SK-MEL-5 (cell line): ENCODE results near the gene PCDHGB2. TPM values are rescaled to one million over a fixed set of nuclear protein-coding genes. Genes with fewer than 3 reads are reported as not detected.
A peak's percentile ranks its signal among the peaks of the same experiment; 100 is the strongest.
"Not testable (repeated sequence)": the region's sequence is repeated elsewhere in the genome, so short reads cannot be mapped to it uniquely, and the experiment has no call there.

Experiments used
- DNase-seq: peaks from one replicate; pipeline ENCODE4 v3.0.0-alpha.2; 2016; ENCODE audit warnings: low read depth, low spot score
- in situ Hi-C: cut with HindIII; loops from 2 replicates; pipeline ENCODE4 v1.10.0; 2016; ENCODE audit warnings: low sequenced_read_pairs, high pct_unique_total_duplicates, low pct_unique_long_range_greater_than_20kb
- polyA plus RNA-seq, 2 experiments: library from polyadenylated mRNA; depleted of rRNA; stranded (reverse); fragments of >200 nt; gene quantifications; 2 replicates each; pipeline ENCODE4 v1.2.3, GENCODE V29; 2015
- total RNA-seq: library from RNA; depleted of rRNA; stranded (reverse); fragments of >200 nt; shearing (Covaris generic); gene quantifications from 2 replicates; pipeline ENCODE4 v1.2.3, GENCODE V29; 2014; rRNA removed

The PCDHGB2 gene
- 1.5 and 1.7 TPM in 2 replicates for total RNA-seq
- 2.1 and 2.3 TPM in 2 replicates for polyA plus RNA-seq (2015; cell fraction: cytosol; rRNA removed)
- 0.94 and 1.7 TPM in 2 replicates for polyA plus RNA-seq (2015; cell fraction: nucleus; rRNA removed)

- in situ Hi-C loops: no loop called here
- peak; percentile 51 for DNase-seq
These were observed at the start of gene PCDHGB2 for GRCh38 chr5:141359790-141360426. PCDHGB2 (plus strand) TSS chr5:141359994; CDS start chr5:141360136, 142 bp downstream.

- in situ Hi-C loops: no loop called here
- no peak for DNase-seq
These were observed 46.1 kb upstream of the PCDHGB2 start for GRCh38 chr5:141313711-141314110.

GRCh38 chr5:141316963-141317362 is 42.8 kb upstream of the PCDHGB2 start:
- in situ Hi-C loops, DNase-seq: not testable (repeated sequence)

- DNase-seq: no peak
- in situ Hi-C loops: no loop called here
These were observed 40.6 kb upstream of the PCDHGB2 start for GRCh38 chr5:141319202-141319601.

- in situ Hi-C loops: no loop called here
- DNase-seq: no peak
These were observed 40.1 kb upstream of the PCDHGB2 start for GRCh38 chr5:141319699-141320098.

GRCh38 chr5:141320225-141321169 is 39.3 kb upstream of the PCDHGB2 start, which contains the start of gene TAF7:
TAF7 (minus strand) TSS chr5:141320784; CDS start chr5:141320044, 740 bp downstream.
- in situ Hi-C loops: no loop called here
- DNase-seq: peak; percentile 94

- in situ Hi-C loops: no loop called here
- DNase-seq: no peak
These were observed 37.5 kb upstream of the PCDHGB2 start for GRCh38 chr5:141322261-141322660.

GRCh38 chr5:141326088-141326854 is 33.5 kb upstream of the PCDHGB2 start:
- in situ Hi-C loops: no loop called here
- DNase-seq: peak; percentile 76

- no peak for DNase-seq
- in situ Hi-C loops: no loop called here
These were observed 31.6 kb upstream of the PCDHGB2 start for GRCh38 chr5:141328231-141328630.

- peak; percentile 60 for DNase-seq
- in situ Hi-C loops: no loop called here
These were observed 29.3 kb upstream of the PCDHGB2 start, which contains the start of gene PCDHGA1 for GRCh38 chr5:141330299-141331080. PCDHGA1 (plus strand) TSS chr5:141330514.

GRCh38 chr5:141332571-141332970 is 27.2 kb upstream of the PCDHGB2 start:
- in situ Hi-C loops, DNase-seq: not testable (repeated sequence)

GRCh38 chr5:141338538-141339306 is 21.1 kb upstream of the PCDHGB2 start, which contains the start of gene PCDHGA2:
PCDHGA2 (plus strand) TSS chr5:141338760.
- DNase-seq: peak; percentile 69
- in situ Hi-C loops: no loop called here

GRCh38 chr5:141340781-141341354 is 18.9 kb upstream of the PCDHGB2 start:
- in situ Hi-C loops, DNase-seq: not testable (repeated sequence)

- no peak for DNase-seq
- in situ Hi-C loops: no loop called here
These were observed 17.0 kb upstream of the PCDHGB2 start for GRCh38 chr5:141342773-141343172.

- DNase-seq: peak; percentile 41
- in situ Hi-C loops: no loop called here
These were observed 16.4 kb upstream of the PCDHGB2 start, which contains the start of gene PCDHGA3 for GRCh38 chr5:141343242-141343952. PCDHGA3 (plus strand) TSS chr5:141343829; CDS start chr5:141344034, 205 bp downstream.
